HG02884 (cell line): ENCODE data around the gene ACIN1.

Experiments used
- ATAC-seq: cut with Tn5 transposase; IDR thresholded peaks from one replicate; pipeline ENCODE4 v1.9.1; 2021; ENCODE audit warnings: mild to moderate bottlenecking, moderate library complexity; ENCODE audit not compliant: unreplicated experiment

ACIN1 gene

GRCh38 chr14:23105348-23105824, 10.4 kb upstream of the ACIN1 start:
- ATAC-seq = no peak

- no peak for ATAC-seq
These were observed 9.8 kb upstream of the ACIN1 start, which contains the start of gene CIROP for GRCh38 chr14:23104591-23105347. Gene CIROP (minus strand): TSS chr14:23104989. CDS start chr14:23104920, 69 bp downstream.

GRCh38 chr14:23104070-23104590, 9.2 kb upstream of the ACIN1 start:
- no peak for ATAC-seq

GRCh38 chr14:23103581-23103980, 8.6 kb upstream of the ACIN1 start:
- ATAC-seq = no peak

GRCh38 chr14:23102801-23103200, 7.9 kb upstream of the ACIN1 start:
- no peak for ATAC-seq

DNA sequence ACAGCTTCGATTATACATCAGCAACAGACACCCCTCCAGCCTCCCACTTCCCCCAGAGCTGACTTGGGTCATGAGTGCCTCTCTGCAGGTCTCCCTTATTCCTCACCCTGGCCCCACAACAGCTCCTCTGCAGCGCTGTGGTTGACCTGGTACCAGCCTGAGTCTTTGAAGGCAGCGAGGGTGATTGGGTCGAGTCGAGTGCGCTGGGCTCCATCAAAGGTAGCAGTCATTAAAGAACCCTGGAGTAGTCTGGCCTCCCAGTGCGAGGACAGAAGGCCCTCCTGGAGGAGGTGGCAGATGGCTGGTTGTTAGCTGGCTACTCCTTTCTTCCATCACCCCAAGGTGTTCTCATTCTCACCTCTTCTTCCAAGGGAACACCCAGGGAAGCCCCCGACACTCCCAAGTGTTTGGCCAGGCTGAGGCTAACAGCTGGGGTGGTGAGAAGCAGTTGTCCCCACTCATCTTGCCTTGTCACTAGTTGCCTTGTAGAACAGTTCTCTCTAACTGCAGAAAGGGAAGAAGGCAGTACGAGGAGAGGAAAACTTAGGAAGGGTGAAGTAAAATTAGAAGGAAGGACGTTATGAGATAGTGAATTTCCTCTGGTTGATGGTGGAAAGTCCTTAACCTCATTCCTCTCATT, 7.2 kb upstream of the ACIN1 start:
- ATAC-seq = no peak

GRCh38 chr14:23101213-23101970, 6.5 kb upstream of the ACIN1 start:
- ATAC-seq = no peak

GRCh38 chr14:23099212-23099861, 4.4 kb upstream of the ACIN1 start:
- no peak for ATAC-seq

DNA sequence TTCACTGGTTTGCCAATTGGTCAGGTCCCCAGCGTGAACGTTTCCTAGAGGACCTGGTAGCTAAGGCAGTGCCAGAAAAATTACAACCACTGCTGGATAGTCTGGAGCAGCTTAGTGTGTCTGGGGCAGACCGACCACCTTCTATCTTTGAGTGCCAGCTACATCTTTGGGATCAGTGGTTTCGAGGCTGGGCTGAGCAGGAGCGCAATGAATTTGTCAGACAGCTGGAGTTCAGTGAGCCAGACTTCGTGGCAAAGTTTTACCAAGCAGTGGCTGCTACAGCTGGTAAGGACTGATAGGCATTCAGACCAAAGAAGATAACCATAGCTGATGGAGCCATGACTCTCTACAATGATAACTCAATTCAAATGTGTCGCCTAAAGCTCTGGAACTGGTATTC, 2.9 kb upstream of the ACIN1 start:
- no peak for ATAC-seq

GRCh38 chr14:23095196-23096108, 516 bp upstream of the ACIN1 start, which contains the start of gene C14orf119:
Gene C14orf119 (plus strand): TSS chr14:23095505. CDS start chr14:23097659, 2,154 bp downstream.
- peak; percentile 84 for ATAC-seq

GRCh38 chr14:23093991-23094665, 808 bp downstream of the ACIN1 start:
- ATAC-seq = peak; percentile 32

- no peak for ATAC-seq
These were observed 1.4 kb downstream of the ACIN1 start for GRCh38 chr14:23093526-23093925.

- ATAC-seq = no peak
These were observed 1.8 kb downstream of the ACIN1 start for GRCh38 chr14:23093104-23093503.

DNA sequence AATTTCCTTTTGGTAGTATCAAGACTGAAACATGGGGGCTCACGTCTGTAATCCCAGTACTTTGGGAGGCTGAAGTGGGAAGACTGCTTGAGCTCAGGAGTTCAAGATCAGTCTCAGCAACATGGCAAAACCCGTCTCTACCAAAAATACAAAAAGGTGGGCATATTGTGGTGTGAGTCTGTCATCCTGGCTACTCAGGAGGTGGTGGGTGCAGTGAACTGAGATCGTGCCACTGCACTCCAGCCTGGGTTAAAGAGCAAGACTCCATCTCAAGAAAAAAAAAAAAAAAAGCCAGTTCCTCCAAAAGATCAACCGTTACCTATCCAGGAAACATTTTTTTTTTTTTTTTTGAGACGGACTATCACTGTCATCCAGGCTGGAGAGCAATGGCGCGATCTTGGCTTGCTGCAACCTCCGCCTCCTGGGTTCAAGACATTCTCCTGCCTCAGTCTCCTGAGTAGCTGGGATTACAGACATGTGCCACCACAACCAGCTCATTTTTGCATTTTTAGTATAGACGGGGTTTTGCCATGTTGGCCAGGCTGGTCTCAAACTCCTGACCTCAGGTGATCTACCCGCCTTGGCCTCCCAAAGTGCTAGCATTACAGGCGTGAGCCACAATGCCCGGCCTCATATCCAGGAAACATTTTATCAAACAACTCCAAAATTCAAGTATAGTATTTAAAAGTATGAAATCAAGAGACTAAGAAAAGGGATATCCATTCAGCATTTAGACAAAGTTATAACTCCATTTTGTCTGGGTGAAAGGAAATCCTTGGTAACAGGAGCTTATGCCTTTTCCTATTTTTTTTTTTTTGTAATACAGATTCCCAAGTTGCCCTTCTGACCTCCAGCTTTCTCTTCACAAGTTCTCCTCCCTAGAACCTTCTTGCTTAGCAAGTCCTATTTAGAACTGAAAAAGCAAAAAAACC, 3.4 kb downstream of the ACIN1 start:
- ATAC-seq = no peak

DNA sequence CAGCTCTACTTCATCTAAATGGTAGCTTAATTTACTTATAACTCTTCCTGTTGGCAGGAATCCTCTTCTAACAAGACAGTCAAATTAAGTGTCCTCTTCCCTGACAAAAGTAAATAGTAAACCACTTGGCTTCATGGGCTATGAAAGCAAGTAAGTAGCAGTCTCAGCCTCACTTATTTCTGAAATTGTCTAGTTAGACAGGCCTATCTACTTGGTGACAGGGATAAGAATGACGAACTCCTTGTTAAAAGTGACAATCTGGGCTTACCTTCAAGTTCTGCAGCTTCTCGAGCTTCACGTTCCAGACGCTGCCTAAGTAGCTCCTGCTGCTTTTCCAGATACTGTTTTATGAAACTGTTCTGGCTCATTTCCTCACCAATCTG, 4.7 kb downstream of the ACIN1 start:
- ATAC-seq = no peak

GRCh38 chr14:23089498-23090253, 5.3 kb downstream of the ACIN1 start:
- no peak for ATAC-seq

DNA sequence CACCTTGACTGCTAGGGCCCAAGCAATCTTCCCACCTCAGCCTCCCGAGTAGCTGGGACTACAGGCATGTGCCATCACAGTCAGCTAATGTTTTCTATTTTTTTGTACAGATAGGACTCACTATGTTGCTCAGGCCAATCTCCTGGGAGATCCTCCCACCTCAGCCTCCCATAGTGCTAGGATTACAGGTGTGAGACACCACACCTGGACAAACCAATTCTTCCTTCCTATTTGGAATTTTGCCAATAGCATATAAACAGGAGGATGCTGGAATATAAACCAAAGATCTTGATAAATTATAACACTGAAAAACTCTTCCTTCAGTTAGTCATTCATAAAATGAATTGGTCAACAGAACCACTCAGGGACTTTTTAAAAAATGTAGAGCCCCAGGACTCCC, 8.4 kb downstream of the ACIN1 start:
- ATAC-seq = no peak
